ENCODE data around the gene PSME3IP1. TPM values are rescaled to one million over a fixed set of nuclear protein-coding genes. Genes with fewer than 3 reads are reported as not detected.
"Not testable (repeated sequence)": the region's sequence is repeated elsewhere in the genome, so short reads cannot be mapped to it uniquely, and the experiment has no call there.

PSME3IP1 gene
- polyA plus RNA-seq, 3 donors, result 97.8 to 135 (median 124) TPM

GRCh38 chr16:57204675-57205074 lies 18.8 kb upstream of the PSME3IP1 start:
- no peak for DNase-seq

GRCh38 chr16:57203451-57203850 lies 17.6 kb upstream of the PSME3IP1 start:
- DNase-seq, result no peak

- DNase-seq, result no peak
Observed at GRCh38 chr16:57202095-57202886, 16.5 kb upstream of the PSME3IP1 start.

GRCh38 chr16:57200926-57201325 lies 15.1 kb upstream of the PSME3IP1 start:
- DNase-seq, result not testable (repeated sequence)

GRCh38 chr16:57200321-57200720 lies 14.5 kb upstream of the PSME3IP1 start:
- DNase-seq, result not testable (repeated sequence)

- DNase-seq, result no peak
Observed at GRCh38 chr16:57196753-57197152, 10.9 kb upstream of the PSME3IP1 start.

GRCh38 chr16:57196286-57196685 lies 10.4 kb upstream of the PSME3IP1 start:
- no peak for DNase-seq

GRCh38 chr16:57194512-57194911 lies 8.7 kb upstream of the PSME3IP1 start:
- DNase-seq, result no peak

- no peak for DNase-seq
Observed at GRCh38 chr16:57192720-57193486, 7.1 kb upstream of the PSME3IP1 start.

GRCh38 chr16:57192146-57192545 lies 6.3 kb upstream of the PSME3IP1 start:
- no peak for DNase-seq

- no peak for DNase-seq
Observed at GRCh38 chr16:57191056-57191571, 5.3 kb upstream of the PSME3IP1 start.

- DNase-seq, result no peak
Observed at GRCh38 chr16:57190136-57190535, 4.3 kb upstream of the PSME3IP1 start.

- DNase-seq, result not testable (repeated sequence)
Observed at GRCh38 chr16:57189527-57189926, 3.7 kb upstream of the PSME3IP1 start.

- no peak for DNase-seq
Observed at GRCh38 chr16:57188711-57189002, 2.8 kb upstream of the PSME3IP1 start.

- not testable (repeated sequence) for DNase-seq
Observed at GRCh38 chr16:57187902-57188710, 2.3 kb upstream of the PSME3IP1 start.

- DNase-seq, result no peak
Observed at GRCh38 chr16:57186872-57187854, 1.3 kb upstream of the PSME3IP1 start.

GRCh38 chr16:57185446-57185944 lies 344 bp downstream of the PSME3IP1 start:
- DNase-seq, result peak; percentile 28

GRCh38 chr16:57184887-57185445 lies 873 bp downstream of the PSME3IP1 start:
- no peak for DNase-seq

- no peak for DNase-seq
Observed at GRCh38 chr16:57184113-57184512, 1.7 kb downstream of the PSME3IP1 start.

GRCh38 chr16:57179215-57179828 lies 6.5 kb downstream of the PSME3IP1 start:
- DNase-seq, result no peak

Data from renal pelvis (tissue), 4 donors.